ES-I3 (cell line): ENCODE measurements around the gene MZB1.

ENCODE experiments used
- H3K36me3 ChIP-seq: 2 replicates; pipeline ENCODE4 v1.6.1; 2013; ENCODE audit warnings: mild to moderate bottlenecking, low read length, control low read depth, moderate library complexity; ENCODE audit not compliant: insufficient read depth
- H3K4me1 ChIP-seq: 2 replicates; pipeline ENCODE4 v1.6.1; 2013; ENCODE audit warnings: mild to moderate bottlenecking, control low read depth, low read length; ENCODE audit not compliant: insufficient read depth
- H3K9ac ChIP-seq: 2 replicates; pipeline ENCODE4 v1.6.1; 2013; ENCODE audit warnings: low read depth, mild to moderate bottlenecking, low read length, moderate library complexity
- H3K9me3 ChIP-seq: 2 replicates; pipeline ENCODE4 v1.6.1; 2013; ENCODE audit warnings: mild to moderate bottlenecking, low read length, moderate library complexity; ENCODE audit not compliant: control insufficient read depth, insufficient read depth

MZB1 gene

GRCh38 chr5:139381837-139382761, 7.6 kb downstream of the MZB1 start:
- Histone ChIP-seq H3K36me3 (no peaks in the 10 kb centered on the region), H3K4me1 (no peaks in the 10 kb centered on the region; the same call in 1 of the 2 replicates), H3K9me3 (no peaks in the 10 kb centered on the region; the same call in 1 of the 2 replicates), H3K9ac (no peak overlapping the region)

- Histone ChIP-seq H3K36me3 (no peaks in the 10 kb centered on the region), H3K9ac (no peak overlapping the region), H3K9me3 (no peaks in the 10 kb centered on the region; the same call in 1 of the 2 replicates), H3K4me1 (no peaks in the 10 kb centered on the region; the same call in 1 of the 2 replicates)
Observed at GRCh38 chr5:139379626-139380449, 9.9 kb downstream of the MZB1 start.

- Histone ChIP-seq H3K36me3 (no peaks in the 10 kb centered on the region), H3K4me1 (no peaks in the 10 kb centered on the region; the same call in 1 of the 2 replicates), H3K9ac (no peak overlapping the region), H3K9me3 (no peaks in the 10 kb centered on the region; the same call in 1 of the 2 replicates)
Observed at GRCh38 chr5:139378941-139379361, 10.8 kb downstream of the MZB1 start.

- Histone ChIP-seq H3K9me3 (no peaks in the 10 kb centered on the region; the same call in 1 of the 2 replicates), H3K36me3 (no peaks in the 10 kb centered on the region), H3K9ac (peak overlapping the region; percentile 37; the same call in 1 of the 2 replicates), H3K4me1 (no peaks in the 10 kb centered on the region; the same call in 1 of the 2 replicates)
Observed at GRCh38 chr5:139378101-139378825, 11.4 kb downstream of the MZB1 start.

GRCh38 chr5:139377226-139377625, 12.5 kb downstream of the MZB1 start:
- Histone ChIP-seq H3K9me3 (no peaks in the 10 kb centered on the region; the same call in 1 of the 2 replicates), H3K4me1 (no peaks in the 10 kb centered on the region; the same call in 1 of the 2 replicates), H3K36me3 (no peaks in the 10 kb centered on the region), H3K9ac (no peak overlapping the region)

GRCh38 chr5:139376364-139376763, 13.3 kb downstream of the MZB1 start:
- Histone ChIP-seq H3K9me3 (no peaks in the 10 kb centered on the region; the same call in 1 of the 2 replicates), H3K4me1 (no peaks in the 10 kb centered on the region; the same call in 1 of the 2 replicates), H3K9ac (no peak overlapping the region), H3K36me3 (peaks cover 5% of the 10 kb centered on the region)

- H3K4me1 ChIP-seq: no peaks in the 10 kb centered on the region; the same call in 1 of the 2 replicates
- H3K36me3 ChIP-seq: peaks cover 9% of the 10 kb centered on the region
Observed at GRCh38 chr5:139374909-139375308, 14.8 kb downstream of the MZB1 start.

GRCh38 chr5:139371482-139372435, 18.0 kb downstream of the MZB1 start:
- Histone ChIP-seq H3K4me1 (no peaks in the 10 kb centered on the region), H3K9me3 (no peaks in the 10 kb centered on the region), H3K9ac (no peak overlapping the region), H3K36me3 (peaks cover 17% of the 10 kb centered on the region)

More at GRCh38 chr5:139374909-139375308, 14.8 kb downstream of the MZB1 start:
- Histone ChIP-seq H3K9ac (no peak overlapping the region), H3K9me3 (no peaks in the 10 kb centered on the region)

- H3K9ac ChIP-seq: no peak overlapping the region
- no peaks in the 10 kb centered on the region for H3K9me3 ChIP-seq
- no peaks in the 10 kb centered on the region for H3K4me1 ChIP-seq
- H3K36me3 ChIP-seq: peaks cover 33% of the 10 kb centered on the region
Observed at GRCh38 chr5:139369181-139369580, 20.5 kb downstream of the MZB1 start.

GRCh38 chr5:139368613-139369012, 21.1 kb downstream of the MZB1 start:
- no peaks in the 10 kb centered on the region for H3K9me3 ChIP-seq
- peaks cover 39% of the 10 kb centered on the region for H3K36me3 ChIP-seq
- H3K4me1 ChIP-seq: no peaks in the 10 kb centered on the region
- no peak overlapping the region for H3K9ac ChIP-seq

- H3K36me3 ChIP-seq: peaks cover 33% of the 10 kb centered on the region
- no peaks in the 10 kb centered on the region for H3K9me3 ChIP-seq
- H3K9ac ChIP-seq: no peak overlapping the region
- no peaks in the 10 kb centered on the region for H3K4me1 ChIP-seq
Observed at GRCh38 chr5:139364466-139364865, 25.2 kb downstream of the MZB1 start.

- H3K4me1 ChIP-seq: no peaks in the 10 kb centered on the region
- no peak overlapping the region for H3K9ac ChIP-seq
- peaks cover 31% of the 10 kb centered on the region for H3K36me3 ChIP-seq
- H3K9me3 ChIP-seq: no peaks in the 10 kb centered on the region
Observed at GRCh38 chr5:139363937-139364336, 25.8 kb downstream of the MZB1 start.

GRCh38 chr5:139361835-139362429, 27.8 kb downstream of the MZB1 start:
- H3K9ac ChIP-seq: no peak overlapping the region
- no peaks in the 10 kb centered on the region for H3K9me3 ChIP-seq
- peaks cover 27% of the 10 kb centered on the region for H3K36me3 ChIP-seq
- no peaks in the 10 kb centered on the region for H3K4me1 ChIP-seq
